H1 (cell line): ENCODE data around the gene GPR68. TPM values are rescaled to one million over a fixed set of nuclear protein-coding genes. Genes with fewer than 3 reads are reported as not detected.
"Not testable (repeated sequence)": the region's sequence is repeated elsewhere in the genome, so short reads cannot be mapped to it uniquely, and the experiment has no call there.

Experiments
- CTCF ChIA-PET: fragments of 300-600 bp; sonication (Branson Sonifier 250); formaldehyde crosslinking; loops from one replicate; lab custom pipeline; 2021; ENCODE audit not compliant: partially characterized antibody; lab: Charles Lee
- POLR2A ChIA-PET: fragments of 300-600 bp; sonication (Branson Sonifier 250); formaldehyde crosslinking; loops from one replicate; lab custom pipeline; 2021; ENCODE audit warnings: inconsistent platforms; ENCODE audit not compliant: partially characterized antibody; lab: Charles Lee
- DNase-seq, 2 experiments: peaks; one replicate each; pipeline versions ENCODE4 v3.0.0 to v3.0.0-alpha.2; 2010 to 2022; ENCODE audit warnings: low spot score in 2 of 2, low read depth in 1 of 2, mixed read lengths in 1 of 2
- FAIRE-seq: peaks from 2 replicates; lab custom pipeline; 2011; peaks lifted over from hg19 to GRCh38; lab: Jason Lieb, UNC
- H2AFZ ChIP-seq: 2 replicates; pipeline ENCODE4 v1.8.1; 2012; ENCODE audit warnings: low read length, inconsistent platforms
- H2AK5ac ChIP-seq: 2 replicates; pipeline ENCODE4 v1.6.1; 2013; ENCODE audit warnings: low read depth, low read length
- H2BK120ac ChIP-seq: replicated peaks from 2 replicates; pipeline ENCODE3; 2013; ENCODE audit warnings: low read depth, low read length, inconsistent platforms
- H2BK12ac ChIP-seq: 2 replicates; pipeline ENCODE4 v1.6.1; 2013; ENCODE audit warnings: low read depth, low read length
- H2BK15ac ChIP-seq: 2 replicates; pipeline ENCODE4 v1.6.1; 2013; ENCODE audit warnings: low read length
- H2BK20ac ChIP-seq: 2 replicates; pipeline ENCODE4 v1.6.1; 2013; ENCODE audit warnings: low read length
- H2BK5ac ChIP-seq: 2 replicates; pipeline ENCODE4 v1.6.1; 2013; ENCODE audit warnings: low read depth, low read length
- H3K14ac ChIP-seq: 2 replicates; pipeline ENCODE4 v1.6.1; 2013; ENCODE audit warnings: inconsistent platforms; ENCODE audit not compliant: insufficient read length
- H3K18ac ChIP-seq: 2 replicates; pipeline ENCODE4 v1.6.1; 2013; ENCODE audit warnings: low read length; ENCODE audit errors: extremely low read depth
- H3K23ac ChIP-seq: 2 replicates; pipeline ENCODE4 v1.6.1; 2013; ENCODE audit warnings: inconsistent platforms; ENCODE audit not compliant: insufficient read length
- H3K23me2 ChIP-seq: 2 replicates; pipeline ENCODE4 v1.6.1; 2013; ENCODE audit warnings: low read depth, low read length
- H3K27ac ChIP-seq: 2 replicates; pipeline ENCODE4 v1.6.1; 2011; ENCODE audit warnings: low read depth, low read length, inconsistent platforms
- H3K27me3 ChIP-seq, 4 experiments: replicated peaks in 1 of 4; 1 replicate in 1 of 4; 2 replicates in 3 of 4; pipeline versions ENCODE4 v1.6.1 to v1.8.1; 2011 to 2013; ENCODE audit warnings: low read length in 3 of 4, mild to moderate bottlenecking in 3 of 4, inconsistent platforms in 2 of 4, mixed read lengths in 2 of 4, moderate library complexity in 1 of 4; ENCODE audit not compliant: control insufficient read depth in 3 of 4, insufficient read depth in 3 of 4; ENCODE audit errors: extremely low read depth in 1 of 4
- H3K36me3 ChIP-seq, 4 experiments: 2 replicates each; pipeline versions ENCODE4 v1.6.1 to v1.8.1; 2011 to 2013; ENCODE audit warnings: mild to moderate bottlenecking in 4 of 4, low read length in 3 of 4, moderate library complexity in 2 of 4, control low read depth in 1 of 4, inconsistent platforms in 1 of 4; ENCODE audit not compliant: insufficient read depth in 4 of 4, control insufficient read depth in 2 of 4
- H3K4ac ChIP-seq: replicated peaks from 2 replicates; pipeline ENCODE3; 2013; ENCODE audit warnings: low read length, low read depth, mixed read lengths, inconsistent platforms; ENCODE audit not compliant: insufficient read length
- H3K4me1 ChIP-seq, 4 experiments: replicated peaks in 1 of 4; 1 replicate in 1 of 4; 2 replicates in 3 of 4; pipeline versions ENCODE4 v1.6.1 to v1.8.1; 2011 to 2013; ENCODE audit warnings: low read length in 3 of 4, inconsistent platforms in 2 of 4, mixed read lengths in 1 of 4; ENCODE audit not compliant: insufficient read depth in 4 of 4, control insufficient read depth in 3 of 4
- H3K4me2 ChIP-seq, 2 experiments: 2 replicates each; pipeline versions ENCODE4 v1.6.1 to v1.8.1; 2011 to 2013; ENCODE audit warnings: low read depth in 2 of 2, low read length in 2 of 2, control low read depth in 1 of 2, inconsistent platforms in 1 of 2, mild to moderate bottlenecking in 1 of 2; ENCODE audit not compliant: insufficient read depth in 1 of 2
- H3K4me3 ChIP-seq, 4 experiments: fragments of 200-600, 300-600 bp in 1 of 4; sonication (generic), shearing (Covaris generic), sonication (Bioruptor Twin) in 1 of 4; 2 replicates each; pipeline versions ENCODE4 v1.5.1 to v1.8.1; 2011 to 2016; ENCODE audit warnings: low read length in 4 of 4, low read depth in 3 of 4, control low read depth in 2 of 4, inconsistent platforms in 2 of 4, mild to moderate bottlenecking in 2 of 4, mixed read lengths in 1 of 4, moderate library complexity in 1 of 4; ENCODE audit not compliant: insufficient read depth in 2 of 4; ENCODE audit errors: extremely low read depth in 1 of 4
- H3K56ac ChIP-seq: replicated peaks from 2 replicates; pipeline ENCODE3; 2013; ENCODE audit warnings: low read depth, mild to moderate bottlenecking, mixed read lengths, low read length, inconsistent platforms; ENCODE audit not compliant: insufficient read length
- H3K79me1 ChIP-seq: 2 replicates; pipeline ENCODE4 v1.6.1; 2013; ENCODE audit warnings: low read depth, low read length, control low read depth
- H3K79me2 ChIP-seq, 2 experiments: 2 replicates each; pipeline versions ENCODE4 v1.6.1 to v1.8.1; 2012 to 2013; ENCODE audit warnings: low read length in 2 of 2, mild to moderate bottlenecking in 2 of 2, inconsistent platforms in 1 of 2; ENCODE audit not compliant: insufficient read depth in 2 of 2, control insufficient read depth in 1 of 2
- H3K9ac ChIP-seq, 4 experiments: replicated peaks in 1 of 4; 1 replicate in 1 of 4; 2 replicates in 3 of 4; pipeline versions ENCODE4 v1.6.1 to v1.8.1; 2011 to 2013; ENCODE audit warnings: low read depth in 3 of 4, low read length in 3 of 4, control low read depth in 2 of 4, mild to moderate bottlenecking in 2 of 4, moderate library complexity in 2 of 4, inconsistent platforms in 1 of 4; ENCODE audit errors: extremely low read depth in 1 of 4
- H3K9me3 ChIP-seq, 2 experiments: 2 replicates each; pipeline versions ENCODE4 v1.6.1 to v1.8.1; 2012 to 2013; ENCODE audit warnings: mild to moderate bottlenecking in 2 of 2, moderate library complexity in 2 of 2, control low read depth in 1 of 2, inconsistent platforms in 1 of 2, low read depth in 1 of 2, low read length in 1 of 2, mixed read lengths in 1 of 2; ENCODE audit not compliant: insufficient read depth in 2 of 2
- H4K20me1 ChIP-seq, 2 experiments: replicated peaks in 1 of 2; 2 replicates each; pipeline versions ENCODE3 to v1.8.1; 2011 to 2013; ENCODE audit warnings: inconsistent platforms in 2 of 2, low read length in 2 of 2, mild to moderate bottlenecking in 1 of 2; ENCODE audit not compliant: insufficient read depth in 2 of 2, control insufficient read depth in 1 of 2
- H4K5ac ChIP-seq: 2 replicates; pipeline ENCODE4 v1.6.1; 2013; ENCODE audit warnings: low read length, low read depth, mixed read lengths, inconsistent platforms; ENCODE audit not compliant: insufficient read length
- H4K8ac ChIP-seq: 2 replicates; pipeline ENCODE4 v1.8.0; 2013; ENCODE audit warnings: mild to moderate bottlenecking, moderate library complexity, low read length, inconsistent platforms; ENCODE audit not compliant: insufficient read depth; ENCODE audit errors: extremely low read depth
- H4K91ac ChIP-seq: replicated peaks from 2 replicates; pipeline ENCODE3; 2013; ENCODE audit warnings: low read length, mixed read lengths, inconsistent platforms; ENCODE audit not compliant: insufficient read length
- WGBS, 2 experiments: shearing (Covaris generic) in 1 of 2; methylation state at CpG; one replicate each; pipeline versions ENCODE4 v1.1.6 to v1.1.7; 2013 to 2015; ENCODE audit warnings: low lambda C conversion rate in 2 of 2, mixed read lengths in 2 of 2, inconsistent platforms in 1 of 2, low coverage in 1 of 2, missing lambda C conversion rate in 1 of 2; ENCODE audit not compliant: insufficient replicate concordance in 2 of 2, insufficient coverage in 1 of 2, insufficient read length in 1 of 2; ENCODE audit errors: extremely low coverage in 1 of 2, missing lambda C conversion rate in 1 of 2; 5-methylcytosine and 5-hydroxymethylcytosine counted together
- polyA plus RNA-seq, 7 experiments: library from polyadenylated mRNA; depleted of rRNA in 3 of 7; stranded (reverse) in 5 of 7; unstranded in 2 of 7; fragments of >200 nt in 5 of 7; fragments of 200-250 nt in 2 of 7; gene quantifications; 1 replicate in 5 of 7; 2 replicates in 1 of 7; 4 replicates in 1 of 7; pipeline versions ENCODE4 v1.2.1 to v1.2.3, GENCODE V29; 2011 to 2013; ENCODE audit warnings: missing spikeins in 2 of 7, mixed read lengths in 2 of 7
- total RNA-seq: library from RNA; stranded (reverse); fragmentation: NEBNext Ultra II Directional; extraction: Animal tissue kit (Norgen Biotek cat#: 25700); gene quantifications from 2 replicates; pipeline ENCODE4 v1.2.1, GENCODE V29; 2021

Gene GPR68
- total and polyA plus RNA-seq, 2 of the 8 experiments (the other 6 are each of a cell fraction or from before 2014, with no cell fraction given): 0.22 to 0.76 TPM

GRCh38 chr14:91266276-91266675 lies 21.8 kb upstream of the GPR68 start:
- CTCF ChIA-PET: interaction anchor here (1.0 to 4.4 kb wide), 5 partner anchors 9 to 93 kb away, joined by 3 to 20 read pairs (median 4); no protein-coding TSS in a partner anchor
- H2BK15ac ChIP-seq, H3K9me3 ChIP-seq, H3K14ac ChIP-seq, H3K36me3 ChIP-seq, H3K4me3 ChIP-seq, H4K20me1 ChIP-seq, FAIRE-seq, POLR2A ChIA-PET, H3K23me2 ChIP-seq, H3K79me2 ChIP-seq, H3K23ac ChIP-seq, H3K4me2 ChIP-seq, H3K79me1 ChIP-seq, H3K18ac ChIP-seq, DNase-seq, H3K27ac ChIP-seq, H4K8ac ChIP-seq, H2BK5ac ChIP-seq, H3K4me1 ChIP-seq, H2AK5ac ChIP-seq, H2BK20ac ChIP-seq, H2BK12ac ChIP-seq, H2BK120ac ChIP-seq, H3K9ac ChIP-seq, H2AFZ ChIP-seq, H3K4ac ChIP-seq, H4K5ac ChIP-seq, H4K91ac ChIP-seq, H3K56ac ChIP-seq: not testable (repeated sequence)
- H3K27me3 ChIP-seq: peaks cover 0 to 27% (median 21%) of the 10 kb centered on the region in 4 experiments; a peak in 6 of 7 replicates
- WGBS, 2 experiments: 92% methylated on average over 15 of the region's 15 CpGs; no CpG with 5 or more reads in 1 of the 2 experiments
